SJSA1 (cell line): ENCODE data around the gene CAMTA1. TPM values are rescaled to one million over a fixed set of nuclear protein-coding genes. Genes with fewer than 3 reads are reported as not detected.

Source experiments
- DNase-seq, 2 experiments: peaks; one replicate each; pipeline ENCODE4 v3.0.0-alpha.2; 2015 to 2020; ENCODE audit warnings: low spot score in 2 of 2, low read depth in 1 of 2
- H3K27ac ChIP-seq: fragments of 250-450 bp; sonication (Bioruptor Pico); 2 replicates; pipeline ENCODE4 v1.5.1; 2020; ENCODE audit warnings: mild to moderate bottlenecking, moderate library complexity
- H3K27me3 ChIP-seq: fragments of 250-450 bp; sonication (Bioruptor Pico); replicated peaks from 2 replicates; pipeline ENCODE4 v1.5.1; 2020; ENCODE audit warnings: mild to moderate bottlenecking, moderate library complexity
- H3K36me3 ChIP-seq: fragments of 250-450 bp; sonication (Bioruptor Pico); 2 replicates; pipeline ENCODE4 v1.5.1; 2020; ENCODE audit warnings: mild to moderate bottlenecking
- H3K4me1 ChIP-seq: fragments of 250-450 bp; sonication (Bioruptor Pico); replicated peaks from 2 replicates; pipeline ENCODE4 v1.6.1; 2021; ENCODE audit warnings: mild to moderate bottlenecking
- H3K4me3 ChIP-seq: fragments of 250-450 bp; sonication (Bioruptor Pico); 2 replicates; pipeline ENCODE4 v1.5.1; 2020; ENCODE audit warnings: mild to moderate bottlenecking
- H3K9me3 ChIP-seq: fragments of 250-450 bp; sonication (Bioruptor Pico); replicated peaks from 2 replicates; pipeline ENCODE4 v1.5.1; 2020; ENCODE audit warnings: mild to moderate bottlenecking
- total RNA-seq: library from RNA; depleted of rRNA; stranded (reverse); fragments of >200 nt; shearing (Covaris generic); gene quantifications from 2 replicates; pipeline ENCODE4 v1.2.3, GENCODE V29; 2014

The CAMTA1 gene
- total RNA-seq, 1 experiment from 2014 or later = 136 TPM

DNA sequence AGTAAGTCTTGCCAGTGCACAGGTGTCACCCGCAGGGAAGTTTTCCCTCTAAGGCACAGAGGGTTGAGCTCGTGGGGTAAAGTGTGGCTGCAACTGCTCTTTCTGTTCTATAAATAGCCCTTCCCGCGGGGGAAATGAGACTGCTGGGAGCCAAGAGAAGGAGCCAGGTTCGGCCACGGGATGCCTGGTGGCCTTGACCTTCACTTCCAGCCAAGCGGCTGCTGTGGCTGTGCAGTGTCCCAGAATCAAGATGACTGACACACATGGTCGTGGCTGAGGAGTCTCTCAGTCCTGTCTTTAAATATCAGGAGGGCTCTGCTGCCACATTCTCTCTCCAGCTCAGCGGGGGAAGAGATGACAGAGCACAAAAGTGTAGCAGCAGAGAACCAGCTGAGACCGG is 831.7 kb downstream of the CAMTA1 start:
- Histone ChIP-seq H3K36me3 (no peaks in the 10 kb centered on the region), H3K27me3 (peaks cover 2% of the 10 kb centered on the region; the same call in 1 of the 2 replicates), H3K9me3 (no peaks in the 10 kb centered on the region), H3K4me1 (no peaks in the 10 kb centered on the region), H3K4me3 (no peak overlapping the region), H3K27ac (no peak overlapping the region)
- DNase-seq = no peak

DNA sequence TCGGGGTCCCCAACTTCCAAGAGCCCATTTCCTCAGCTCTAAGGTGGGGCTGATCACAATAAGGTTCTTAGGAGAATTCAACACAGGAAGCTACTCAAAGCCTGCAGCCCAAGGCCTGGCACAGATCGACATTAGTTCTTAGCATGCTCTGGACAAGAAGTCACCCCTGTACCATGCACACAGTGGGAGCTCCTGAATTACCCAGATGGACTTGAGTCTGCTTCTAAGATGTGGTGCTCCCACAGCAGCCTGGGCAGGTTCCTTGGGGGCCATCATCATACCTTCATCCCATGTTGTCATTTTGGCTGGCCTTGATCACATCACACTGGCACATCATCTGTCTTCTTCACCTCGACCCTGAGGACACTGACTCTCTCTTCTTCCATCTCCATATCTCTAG is 832.6 kb downstream of the CAMTA1 start:
- Histone ChIP-seq H3K27me3 (peaks cover 8% of the 10 kb centered on the region; the same call in 1 of the 2 replicates), H3K36me3 (no peaks in the 10 kb centered on the region), H3K4me3 (no peak overlapping the region), H3K27ac (no peak overlapping the region), H3K4me1 (no peaks in the 10 kb centered on the region), H3K9me3 (no peaks in the 10 kb centered on the region)
- DNase-seq = no peak

DNA sequence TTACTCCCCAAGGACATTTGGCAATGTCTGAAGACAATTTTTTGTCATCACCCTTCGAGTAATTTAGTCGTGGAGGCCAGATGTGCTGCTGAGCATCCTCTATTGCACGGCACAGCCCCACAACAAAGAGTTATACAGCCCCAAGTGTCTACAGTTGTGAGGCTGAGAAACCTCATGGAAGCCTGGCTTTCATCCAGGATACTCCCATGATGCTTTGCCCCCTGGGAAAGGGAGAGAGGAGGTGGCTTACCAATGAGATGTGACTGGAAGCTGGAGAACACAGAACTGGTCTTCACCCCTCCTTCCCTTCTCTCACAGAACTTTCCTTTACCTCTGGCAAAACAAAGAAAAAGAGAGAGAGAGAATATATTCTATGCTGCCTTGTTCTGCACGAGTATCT is 834.9 kb downstream of the CAMTA1 start:
- H3K4me3 ChIP-seq = no peak overlapping the region
- H3K9me3 ChIP-seq = no peaks in the 10 kb centered on the region
- H3K27me3 ChIP-seq = peaks cover 12% of the 10 kb centered on the region; the same call in 1 of the 2 replicates
- no peak for DNase-seq
- no peaks in the 10 kb centered on the region for H3K4me1 ChIP-seq
- no peak overlapping the region for H3K27ac ChIP-seq
- H3K36me3 ChIP-seq = no peaks in the 10 kb centered on the region

DNA sequence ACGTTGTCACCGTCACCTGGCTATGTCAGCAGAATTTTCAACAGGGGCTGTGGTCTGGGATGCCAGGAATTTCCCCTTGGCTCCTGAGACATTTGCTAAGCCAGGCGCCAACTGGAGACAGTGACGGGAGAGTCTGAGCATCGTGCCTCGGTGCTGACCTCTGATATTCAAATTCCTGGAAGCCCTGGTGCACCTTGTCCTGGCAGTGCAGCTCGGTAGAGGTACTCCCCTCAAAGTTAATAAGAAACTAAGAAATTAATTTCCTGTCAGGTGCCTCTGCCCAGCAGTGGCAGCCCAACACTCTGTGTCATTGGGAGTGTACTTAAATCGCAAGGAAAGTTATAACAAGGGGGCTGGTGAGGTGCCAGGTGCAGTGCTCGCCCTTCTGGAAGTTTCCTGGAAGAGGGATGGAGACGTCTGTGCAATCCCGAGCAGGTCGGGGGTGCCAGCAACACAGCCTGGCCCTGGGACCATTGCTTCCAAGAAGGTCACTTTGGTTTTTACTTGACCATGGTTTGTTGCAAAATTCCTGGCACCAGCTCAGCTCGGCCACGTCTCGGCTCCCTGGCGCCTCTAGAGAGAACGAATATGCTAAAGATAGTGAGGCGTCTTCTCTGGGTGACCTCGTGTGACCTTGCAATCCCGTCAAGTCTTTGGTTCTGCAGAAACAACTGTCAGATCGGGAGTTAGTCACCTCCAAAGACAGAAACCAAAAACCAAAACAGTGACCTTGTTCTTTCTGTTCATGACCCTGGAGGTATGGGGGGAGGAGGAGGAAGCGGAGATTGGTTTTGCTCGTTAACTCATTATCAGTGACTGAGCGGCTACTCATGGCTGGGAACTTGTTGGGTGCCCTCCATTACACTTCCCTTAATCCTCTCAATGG is 836.3 kb downstream of the CAMTA1 start:
- no peak overlapping the region for H3K4me3 ChIP-seq
- peaks cover 20% of the 10 kb centered on the region for H3K27me3 ChIP-seq
- no peak for DNase-seq
- no peaks in the 10 kb centered on the region for H3K9me3 ChIP-seq
- no peaks in the 10 kb centered on the region for H3K4me1 ChIP-seq
- no peaks in the 10 kb centered on the region for H3K36me3 ChIP-seq
- H3K27ac ChIP-seq = no peak overlapping the region

DNA sequence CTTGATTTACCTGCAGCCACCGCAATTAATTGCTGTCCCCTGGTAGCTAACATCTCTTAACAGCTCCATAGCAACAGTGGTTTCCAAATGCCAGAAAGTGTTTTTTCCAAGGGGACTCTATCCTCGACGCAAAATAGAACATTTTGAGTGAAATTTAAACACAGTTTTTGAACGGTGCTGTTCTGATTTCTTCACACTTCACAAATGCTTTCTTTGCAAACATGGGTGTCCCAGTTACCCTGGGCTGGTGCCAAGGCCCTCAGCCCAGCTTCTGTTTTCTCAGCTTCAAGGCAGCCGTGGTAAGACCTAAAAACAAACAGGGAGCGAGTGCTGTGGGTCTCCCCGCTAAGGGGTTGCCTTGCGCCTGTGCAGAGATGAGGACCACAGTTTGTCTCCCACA is 838.6 kb downstream of the CAMTA1 start:
- H3K27ac ChIP-seq = no peak overlapping the region
- H3K4me3 ChIP-seq = no peak overlapping the region
- no peaks in the 10 kb centered on the region for H3K36me3 ChIP-seq
- no peaks in the 10 kb centered on the region for H3K4me1 ChIP-seq
- no peak for DNase-seq
- no peaks in the 10 kb centered on the region for H3K9me3 ChIP-seq
- peaks cover 33% of the 10 kb centered on the region for H3K27me3 ChIP-seq

DNA sequence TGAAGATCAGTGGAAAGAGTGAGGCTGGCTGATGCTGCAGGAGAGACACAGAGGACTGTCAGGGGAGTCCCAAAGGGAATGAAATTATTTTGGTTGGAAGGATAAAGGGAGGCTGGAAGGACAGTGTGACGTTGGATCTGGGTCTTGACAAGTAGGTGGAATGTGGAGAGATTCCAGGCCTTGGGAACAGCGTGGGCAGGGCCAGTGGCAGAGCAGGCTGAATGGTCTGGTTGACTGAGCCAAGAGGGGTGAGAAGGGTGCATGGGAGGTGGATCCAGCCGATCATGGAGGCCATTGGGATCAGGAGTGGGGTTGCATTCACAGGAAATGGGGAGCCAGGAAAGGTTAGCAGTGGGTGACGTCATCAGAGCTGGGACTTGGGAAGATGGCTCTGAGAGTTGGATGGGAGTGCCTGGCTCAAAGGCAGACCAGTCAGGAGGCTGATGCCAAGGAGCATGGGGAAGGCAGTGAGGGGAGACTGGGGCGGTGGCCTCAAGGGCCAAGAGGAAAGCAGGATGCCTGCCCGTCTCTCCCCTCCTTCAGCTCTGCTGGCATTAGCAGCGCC is 839.6 kb downstream of the CAMTA1 start:
- H3K9me3 ChIP-seq = no peaks in the 10 kb centered on the region
- no peaks in the 10 kb centered on the region for H3K36me3 ChIP-seq
- H3K4me3 ChIP-seq = no peak overlapping the region
- no peak for DNase-seq
- no peak overlapping the region for H3K27ac ChIP-seq
- H3K4me1 ChIP-seq = no peaks in the 10 kb centered on the region
- H3K27me3 ChIP-seq = peaks cover 40% of the 10 kb centered on the region

DNA sequence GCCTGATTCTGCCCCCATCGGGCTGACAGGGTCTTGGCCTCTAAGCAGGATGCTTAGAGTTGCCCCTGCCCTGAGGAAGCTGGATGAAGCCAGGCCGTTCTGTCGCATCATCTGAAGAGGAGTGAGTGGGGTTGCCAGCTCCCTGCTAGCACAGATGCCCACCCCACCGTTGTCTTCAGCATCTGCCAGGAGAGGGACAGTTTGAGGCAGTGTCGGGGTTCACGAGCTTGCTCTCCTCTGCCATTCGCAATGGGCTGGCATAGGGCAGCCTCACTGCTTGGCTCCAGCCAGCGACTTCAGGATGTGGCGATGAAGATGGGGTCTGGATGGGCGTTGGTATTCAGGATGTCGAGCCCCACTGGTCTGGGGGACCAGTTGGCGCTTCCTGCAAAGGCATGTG is 840.1 kb downstream of the CAMTA1 start:
- no peaks in the 10 kb centered on the region for H3K9me3 ChIP-seq
- no peaks in the 10 kb centered on the region for H3K4me1 ChIP-seq
- peaks cover 41% of the 10 kb centered on the region for H3K27me3 ChIP-seq
- H3K27ac ChIP-seq = no peak overlapping the region
- no peak overlapping the region for H3K4me3 ChIP-seq
- H3K36me3 ChIP-seq = no peaks in the 10 kb centered on the region
- no peak for DNase-seq

DNA sequence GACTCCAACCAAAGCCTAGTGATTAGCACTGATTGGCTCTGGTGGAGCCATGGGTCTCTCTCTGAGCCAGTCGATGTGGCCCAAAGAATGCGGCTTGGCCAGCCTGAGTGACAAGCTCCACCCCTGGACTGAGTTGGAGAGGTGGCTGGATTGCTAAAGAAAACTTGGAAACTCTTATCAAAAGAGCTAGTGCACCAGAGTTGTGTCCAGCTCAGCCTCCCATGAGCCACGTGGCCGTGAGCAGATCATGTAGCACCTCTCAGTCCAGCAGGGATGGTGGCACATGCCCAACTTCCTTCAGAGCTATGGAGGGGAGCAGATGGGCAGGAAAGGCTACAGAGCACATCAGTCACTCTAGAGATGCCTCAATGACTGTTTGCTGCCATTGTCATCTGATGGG is 843.0 kb downstream of the CAMTA1 start:
- H3K4me3 ChIP-seq = no peak overlapping the region
- H3K36me3 ChIP-seq = no peaks in the 10 kb centered on the region
- no peaks in the 10 kb centered on the region for H3K4me1 ChIP-seq
- peaks cover 38% of the 10 kb centered on the region for H3K27me3 ChIP-seq
- no peak overlapping the region for H3K27ac ChIP-seq
- no peaks in the 10 kb centered on the region for H3K9me3 ChIP-seq
- no peak for DNase-seq

DNA sequence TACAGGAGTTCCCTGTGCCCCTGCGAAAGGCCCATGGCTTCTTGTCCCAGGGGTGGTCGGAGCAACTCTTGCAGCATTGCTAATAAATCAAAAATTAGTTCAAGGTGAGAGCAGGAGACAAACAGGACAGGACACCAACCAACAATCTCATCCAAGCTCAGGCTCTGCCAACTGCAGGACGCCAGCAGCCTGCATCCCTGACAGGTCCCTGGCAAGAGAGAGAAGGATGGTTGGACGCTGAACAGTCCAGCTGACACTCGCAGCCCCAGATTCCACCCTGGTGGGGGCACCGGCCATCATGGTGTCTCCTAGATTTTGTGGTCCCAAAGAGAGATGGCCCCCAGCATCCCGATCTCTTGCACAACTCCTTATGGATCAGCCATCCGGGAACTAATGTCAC is 843.8 kb downstream of the CAMTA1 start:
- no peak for DNase-seq
- no peak overlapping the region for H3K4me3 ChIP-seq
- H3K27me3 ChIP-seq = peaks cover 39% of the 10 kb centered on the region
- no peak overlapping the region for H3K27ac ChIP-seq
- no peaks in the 10 kb centered on the region for H3K4me1 ChIP-seq
- no peaks in the 10 kb centered on the region for H3K9me3 ChIP-seq
- H3K36me3 ChIP-seq = no peaks in the 10 kb centered on the region

DNA sequence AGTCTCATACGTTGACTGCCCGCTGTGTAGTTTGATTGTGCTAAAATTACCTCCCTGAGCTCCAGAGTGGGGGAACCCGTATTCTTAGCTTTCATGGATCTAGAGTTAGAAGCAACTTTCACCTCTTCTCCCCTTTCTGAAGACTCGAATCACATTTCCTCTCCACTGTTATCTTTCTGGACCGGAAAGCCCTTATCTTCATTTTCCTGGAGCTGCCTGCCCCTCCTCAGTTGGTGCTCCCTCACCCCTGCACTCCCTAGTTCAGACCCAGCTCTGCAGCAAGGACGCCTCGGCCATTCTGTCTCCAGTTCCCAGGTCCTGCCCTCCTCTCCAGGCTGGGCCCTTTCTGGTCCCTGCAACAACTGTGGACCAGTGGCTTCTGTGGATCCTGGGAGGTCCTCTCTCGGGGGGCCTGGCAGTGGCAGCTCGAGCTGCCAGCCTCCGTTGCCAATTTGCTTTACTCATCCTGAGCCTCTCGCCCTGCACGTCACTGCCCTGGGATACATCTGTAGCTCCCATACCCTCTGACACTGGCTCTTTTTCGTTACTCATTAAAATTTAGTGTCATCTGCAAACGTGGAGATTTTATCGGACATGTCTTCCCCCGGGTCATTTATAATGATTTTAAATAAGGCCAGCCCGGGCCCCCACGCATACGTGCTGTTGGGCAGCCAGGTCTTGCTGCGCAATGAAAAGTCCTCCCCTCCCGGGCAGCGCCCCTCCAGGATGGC is 844.4 kb downstream of the CAMTA1 start:
- Histone ChIP-seq H3K4me3 (no peak overlapping the region), H3K27ac (no peak overlapping the region), H3K9me3 (no peaks in the 10 kb centered on the region), H3K36me3 (no peaks in the 10 kb centered on the region), H3K27me3 (peaks cover 42% of the 10 kb centered on the region), H3K4me1 (no peaks in the 10 kb centered on the region)
- no peak for DNase-seq

DNA sequence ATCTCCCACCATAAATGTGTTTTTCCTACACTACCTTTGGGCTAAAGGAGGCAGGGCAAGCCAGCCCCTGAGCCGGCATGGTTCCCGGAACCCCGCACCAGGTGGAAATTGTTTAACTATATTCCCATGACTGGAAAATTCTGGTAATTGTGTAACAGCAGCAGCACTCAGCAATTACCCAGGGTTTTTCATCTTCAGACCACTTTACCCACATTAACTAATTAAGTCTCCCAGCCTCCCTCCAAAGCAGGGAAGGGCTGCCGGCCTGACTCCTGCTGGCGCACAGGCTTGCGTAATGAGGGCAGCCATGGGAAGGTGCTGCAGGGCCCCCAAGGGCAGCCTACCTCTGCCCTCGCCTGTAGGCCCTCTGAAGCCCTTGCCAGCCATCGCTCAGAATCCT is 845.1 kb downstream of the CAMTA1 start:
- H3K9me3 ChIP-seq = no peaks in the 10 kb centered on the region
- no peaks in the 10 kb centered on the region for H3K36me3 ChIP-seq
- peaks cover 47% of the 10 kb centered on the region for H3K27me3 ChIP-seq
- no peak overlapping the region for H3K4me3 ChIP-seq
- H3K4me1 ChIP-seq = no peaks in the 10 kb centered on the region
- H3K27ac ChIP-seq = no peak overlapping the region
- DNase-seq = no peak

DNA sequence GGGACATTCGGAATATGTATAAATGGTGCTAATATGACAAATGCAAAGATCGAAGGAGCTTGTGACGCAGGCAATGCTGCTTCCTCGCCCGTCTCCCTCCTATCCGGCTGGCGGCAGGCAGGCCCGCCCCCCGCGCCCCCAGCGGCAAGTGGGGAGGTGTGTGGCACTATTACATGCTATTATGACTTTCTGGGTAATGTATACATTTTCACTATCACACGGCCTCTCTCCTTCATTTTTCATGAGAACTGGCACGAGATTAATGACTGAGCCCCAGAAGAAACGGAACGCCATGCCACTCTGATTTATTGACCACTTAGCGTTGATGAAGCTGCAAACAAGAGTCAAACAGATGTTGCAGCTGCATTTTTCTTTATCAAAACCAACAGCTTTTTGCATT is 846.9 kb downstream of the CAMTA1 start:
- H3K4me3 ChIP-seq = no peak overlapping the region
- H3K36me3 ChIP-seq = no peaks in the 10 kb centered on the region
- H3K9me3 ChIP-seq = no peaks in the 10 kb centered on the region
- no peaks in the 10 kb centered on the region for H3K4me1 ChIP-seq
- H3K27ac ChIP-seq = no peak overlapping the region
- peaks cover 41% of the 10 kb centered on the region for H3K27me3 ChIP-seq
- DNase-seq = no peak

DNA sequence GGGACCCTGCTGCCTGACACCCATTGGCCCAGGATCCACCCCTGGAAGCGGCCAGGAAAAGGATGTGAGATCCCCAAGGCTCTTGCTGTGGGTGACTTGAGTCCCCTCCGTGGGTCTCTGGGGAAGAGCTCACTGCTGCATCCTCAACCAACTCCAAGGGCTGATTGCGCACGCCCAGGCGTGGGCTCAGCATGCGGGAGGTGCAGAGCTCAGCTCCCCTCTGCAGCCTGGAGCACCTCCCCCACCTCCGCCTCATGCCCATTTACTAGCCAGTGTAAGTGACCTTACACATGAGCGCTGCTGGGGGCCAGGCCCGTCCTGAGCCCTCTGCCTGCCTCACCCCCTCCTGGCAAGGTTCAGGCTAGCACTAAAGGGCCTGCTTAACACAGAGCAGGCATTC is 847.4 kb downstream of the CAMTA1 start:
- H3K9me3 ChIP-seq = no peaks in the 10 kb centered on the region
- H3K4me3 ChIP-seq = no peak overlapping the region
- no peak for DNase-seq
- no peaks in the 10 kb centered on the region for H3K36me3 ChIP-seq
- no peaks in the 10 kb centered on the region for H3K4me1 ChIP-seq
- peaks cover 36% of the 10 kb centered on the region for H3K27me3 ChIP-seq
- no peak overlapping the region for H3K27ac ChIP-seq
